Vagina (tissue), 2 donors: Measurements from ENCODE around the gene GABBR2.

ENCODE experiments used
- CTCF ChIP-seq, 3 experiments: fragments of 450-650 bp in 2 of 3; fragments of 200-600 bp in 1 of 3; sonication (generic) in 1 of 3; IDR thresholded peaks; one replicate each; pipeline ENCODE4 v1.5.1; 2017 to 2019; ENCODE audit warnings: antibody characterized with exemption in 3 of 3, mild to moderate bottlenecking in 2 of 3, moderate library complexity in 2 of 3
- POLR2A ChIP-seq, 2 donors: fragments of 450-650 bp; IDR thresholded peaks; one replicate each; pipeline ENCODE4 v1.6.1; 2017; ENCODE audit warnings: antibody characterized with exemption in 2 of 2, mild to moderate bottlenecking in 2 of 2, moderate library complexity in 2 of 2
- POLR2AphosphoS5 ChIP-seq, 2 donors: sonication (generic); formaldehyde crosslinking; IDR thresholded peaks; one replicate each; pipeline ENCODE4 v1.9.0; 2017; ENCODE audit warnings: antibody characterized with exemption in 2 of 2, mild to moderate bottlenecking in 2 of 2, low read depth in 1 of 2; ENCODE audit not compliant: insufficient read depth in 1 of 2

DNA sequence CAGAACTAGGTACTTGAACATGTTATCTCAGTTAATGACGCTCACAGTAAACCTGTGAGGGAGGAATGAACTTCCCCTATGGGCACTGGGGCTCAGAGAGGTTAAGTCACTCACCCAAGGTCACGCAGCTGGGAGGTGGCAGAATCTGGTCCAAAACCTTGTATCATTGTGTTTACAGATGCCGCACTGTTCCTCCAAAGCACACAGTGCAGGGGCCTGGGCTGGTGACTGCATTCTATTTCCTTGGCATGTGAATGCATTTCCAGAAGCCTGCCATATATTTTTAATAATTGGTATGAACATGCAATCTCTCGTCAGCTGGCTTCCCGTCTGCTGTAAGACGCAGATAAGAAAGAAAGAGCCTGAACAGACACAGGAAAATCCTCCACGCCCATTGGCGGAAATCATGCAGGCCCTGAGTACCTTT is 376.3 kb downstream of the GABBR2 start:
- TF ChIP-seq POLR2A (IDR thresholded peaks at IDR 0.05) (no peak), POLR2AphosphoS5 (IDR thresholded peaks at IDR 0.05; ENCODE audit: insufficient read depth in 1 of 2, low read depth in 1 of 2) (no peak), CTCF (IDR thresholded peaks at IDR 0.05) (no peak)
